ENCODE results near the gene MFSD1. TPM values are rescaled to one million over a fixed set of nuclear protein-coding genes. Genes with fewer than 3 reads are reported as not detected.

Gene MFSD1
- total RNA-seq, 2 donors from 2014 or later, result 58.6 to 92.7 TPM

- Histone ChIP-seq H3K27ac (peak overlapping the region; percentile 77 to 78), H3K9me3 (no peaks in the 10 kb centered on the region), H3K36me3 (no peaks in the 10 kb centered on the region), H3K4me3 (no peak overlapping the region), H3K27me3 (replicated peaks; ENCODE audit: insufficient read depth) (no peaks in the 10 kb centered on the region), H3K4me1 (replicated peaks) (peaks cover 11% of the 10 kb centered on the region)
- intact Hi-C loops (cut with DNase I), result loop anchor here (5.0 kb wide), 1 partner anchor 39 kb away; the partner anchor contains the start of gene RARRES1
- TF ChIP-seq CTCF (IDR thresholded peaks at IDR 0.05) (no peak), POLR2AphosphoS5 (IDR thresholded peaks at IDR 0.05) (no peak)
- no peak for DNase-seq (ENCODE audit: low spot score)
- 67% methylated on average over 1 of the region's 1 CpG for WGBS
Measured at GRCh38 chr3:158771577-158771976, 30.3 kb upstream of the MFSD1 start.

GRCh38 chr3:158771982-158772381 is 29.9 kb upstream of the MFSD1 start:
- Histone ChIP-seq H3K27me3 (replicated peaks; ENCODE audit: insufficient read depth) (no peaks in the 10 kb centered on the region), H3K9me3 (no peaks in the 10 kb centered on the region), H3K36me3 (no peaks in the 10 kb centered on the region), H3K27ac (peak overlapping the region; percentile 77 to 78), H3K4me1 (replicated peaks) (peaks cover 11% of the 10 kb centered on the region), H3K4me3 (no peak overlapping the region)
- WGBS, result 43% methylated on average over 3 of the region's 3 CpGs
- intact Hi-C loops (cut with DNase I), result loop anchor here (5.0 kb wide), 1 partner anchor 40 kb away; the partner anchor contains the start of gene RARRES1
- DNase-seq (ENCODE audit: low spot score), result no peak
- TF ChIP-seq POLR2A (IDR thresholded peaks at IDR 0.05), result no peak

GRCh38 chr3:158773166-158773565 is 28.7 kb upstream of the MFSD1 start:
- Histone ChIP-seq H3K4me3 (no peak overlapping the region), H3K4me1 (replicated peaks) (peaks cover 8% of the 10 kb centered on the region), H3K27ac (peak overlapping the region; percentile 40 to 77), H3K36me3 (no peaks in the 10 kb centered on the region), H3K27me3 (replicated peaks; ENCODE audit: insufficient read depth) (no peaks in the 10 kb centered on the region), H3K9me3 (no peaks in the 10 kb centered on the region)
- intact Hi-C loops (cut with DNase I), result loop anchor here (5.0 kb wide), 1 partner anchor 41 kb away; the partner anchor contains the start of gene RARRES1
- no peak for DNase-seq (ENCODE audit: low spot score)
- no peak for TF ChIP-seq CTCF (IDR thresholded peaks at IDR 0.05)
- TF ChIP-seq POLR2AphosphoS5 (IDR thresholded peaks at IDR 0.05), result no peak
- no peak for TF ChIP-seq POLR2A (IDR thresholded peaks at IDR 0.05)

GRCh38 chr3:158773845-158774830 is 27.7 kb upstream of the MFSD1 start:
- H3K4me3 ChIP-seq, result no peak overlapping the region
- H3K27ac ChIP-seq, result peak overlapping the region; percentile 21 to 77
- 39% methylated on average over 7 of the region's 7 CpGs for WGBS
- peak; percentile 42 for DNase-seq (ENCODE audit: low spot score)
- no peaks in the 10 kb centered on the region for H3K36me3 ChIP-seq
- no peaks in the 10 kb centered on the region for H3K9me3 ChIP-seq
- intact Hi-C loops (cut with DNase I), result loop anchor here (5.0 kb wide), 1 partner anchor 42 kb away; the partner anchor contains the start of gene RARRES1
- TF ChIP-seq POLR2A (IDR thresholded peaks at IDR 0.05), result peak; percentile 12
- peak; percentile 79 for TF ChIP-seq POLR2AphosphoS5 (IDR thresholded peaks at IDR 0.05)
- TF ChIP-seq CTCF (IDR thresholded peaks at IDR 0.05), result no peak
- H3K4me1 ChIP-seq (replicated peaks), result no peaks in the 10 kb centered on the region
- H3K27me3 ChIP-seq (replicated peaks; ENCODE audit: insufficient read depth), result no peaks in the 10 kb centered on the region

- Histone ChIP-seq H3K27me3 (replicated peaks; ENCODE audit: insufficient read depth) (no peaks in the 10 kb centered on the region), H3K27ac (peak overlapping the region; percentile 21 to 77), H3K36me3 (no peaks in the 10 kb centered on the region), H3K9me3 (no peaks in the 10 kb centered on the region), H3K4me3 (no peak overlapping the region), H3K4me1 (replicated peaks) (no peaks in the 10 kb centered on the region)
- DNase-seq (ENCODE audit: low spot score), result no peak
- TF ChIP-seq CTCF (IDR thresholded peaks at IDR 0.05), result no peak
- no peak for TF ChIP-seq POLR2A (IDR thresholded peaks at IDR 0.05)
- no peak for TF ChIP-seq POLR2AphosphoS5 (IDR thresholded peaks at IDR 0.05)
- WGBS, result 50% methylated on average over 2 of the region's 2 CpGs
- intact Hi-C loops (cut with DNase I), result loop anchor here (5.0 kb wide), 1 partner anchor 43 kb away; the partner anchor contains the start of gene RARRES1
Measured at GRCh38 chr3:158774965-158775364, 26.9 kb upstream of the MFSD1 start.
